Body of pancreas (tissue), 4 donors: ENCODE measurements around the gene SYNE3. TPM values are rescaled to one million over a fixed set of nuclear protein-coding genes. Genes with fewer than 3 reads are reported as not detected.
A peak's percentile ranks its signal among the peaks of the same experiment; 100 is the strongest.

Experiments used
- ATAC-seq: fragments of 150-250 bp; one replicate; pipeline ENCODE4 v1.9.1; 2016
- DNase-seq, 4 donors: peaks; one replicate each; pipeline ENCODE4 v3.0.0-alpha.2; 2019
- H3K27ac ChIP-seq, 4 donors: fragments of 200-600 bp; sonication (generic); 1 replicate in 3 of 4; 2 replicates in 1 of 4; pipeline versions ENCODE4 v1.5.1 to v1.6.1; 2016 to 2019; ENCODE audit warnings: mild to moderate bottlenecking in 1 of 4, mixed read lengths in 1 of 4, moderate library complexity in 1 of 4
- H3K27me3 ChIP-seq, 2 donors: fragments of 200-600 bp; sonication (generic); one replicate each; pipeline ENCODE4 v1.6.0; 2016; ENCODE audit warnings: mild to moderate bottlenecking in 1 of 2
- H3K36me3 ChIP-seq, 2 donors: fragments of 200-600 bp; sonication (generic); replicated peaks in 1 of 2; 2 replicates each; pipeline ENCODE4 v1.5.1; 2016; ENCODE audit warnings: low read depth in 2 of 2; ENCODE audit not compliant: insufficient read depth in 1 of 2
- H3K4me1 ChIP-seq: fragments of 200-600 bp; sonication (generic); one replicate; pipeline ENCODE4 v1.6.0; 2016
- H3K4me3 ChIP-seq, 2 donors: fragments of 200-600 bp; sonication (generic); 1 replicate in 1 of 2; 2 replicates in 1 of 2; pipeline ENCODE4 v1.5.1; 2016 to 2019
- H3K9me3 ChIP-seq, 3 donors: fragments of 200-600 bp; sonication (generic); 1 replicate in 2 of 3; 2 replicates in 1 of 3; pipeline ENCODE4 v1.5.1; 2016
- POLR2A ChIP-seq, 3 donors: fragments of 450-650 bp; IDR thresholded peaks; one replicate each; pipeline ENCODE4 v1.6.1; 2016; ENCODE audit warnings: antibody characterized with exemption in 3 of 3, mild to moderate bottlenecking in 2 of 3
- WGBS, 2 donors: methylation state at CpG; one replicate each; pipeline ENCODE4 v1.1.5; 2017; 5-methylcytosine and 5-hydroxymethylcytosine counted together
- intact Hi-C: fragments of 100-400 bp; cut with DNase I; formaldehyde crosslinking; loops from one replicate; pipeline ENCODE4 v1.15.1; 2023
- total RNA-seq, 2 donors: library from RNA; depleted of rRNA; stranded (reverse); fragments of >200 nt; gene quantifications; one replicate each; pipeline ENCODE4 v1.1.0, GENCODE V29; 2016
- TF ChIP-seq, protein P1 (sequence below), 7 experiments: fragments of 450-650 bp in 4 of 7; fragments of 200-600 bp in 3 of 7; sonication (generic) in 3 of 7; IDR thresholded peaks; one replicate each; pipeline ENCODE4 v1.5.1; 2016 to 2019; ENCODE audit warnings: antibody characterized with exemption in 7 of 7

SYNE3 gene
- total RNA-seq, 2 donors from 2014 or later: 7.0 to 7.3 TPM

DNA sequence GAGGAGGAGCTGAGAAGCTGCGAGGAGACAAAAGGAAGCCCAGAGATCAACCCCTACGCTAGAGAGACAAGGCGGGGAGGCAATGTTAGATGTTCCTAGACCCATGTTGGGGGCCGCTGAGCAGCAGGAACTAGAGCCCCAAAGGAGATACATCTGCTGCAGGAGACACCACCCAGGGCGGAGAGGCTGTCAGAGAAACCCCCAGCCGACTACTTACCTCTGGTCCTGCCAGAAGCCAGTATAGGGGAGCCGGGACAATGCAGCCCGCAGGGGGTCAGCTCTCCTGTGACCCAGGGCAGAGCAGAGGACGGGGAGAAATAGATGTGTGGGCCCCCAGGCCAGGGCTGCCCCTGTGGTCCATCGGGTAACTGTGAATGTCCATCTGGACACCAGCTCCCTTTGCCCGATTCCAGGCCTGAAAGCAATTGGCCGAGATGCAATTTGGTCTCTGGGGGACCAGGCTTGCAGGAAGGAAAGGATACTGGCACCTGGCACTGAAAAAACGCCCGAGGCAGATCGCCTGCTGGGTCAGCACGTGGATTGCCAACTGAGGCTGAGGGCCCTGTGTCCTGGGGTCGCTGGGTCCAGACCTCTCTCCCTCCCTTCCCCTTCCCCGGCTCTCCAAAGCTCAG is 34.9 kb downstream of the SYNE3 start:
- Histone ChIP-seq H3K36me3 (no peaks in the 10 kb centered on the region), H3K9me3 (no peaks in the 10 kb centered on the region), H3K4me3 (no peak overlapping the region), H3K27me3 (no peaks in the 10 kb centered on the region), H3K27ac (no peak overlapping the region), H3K4me1 (no peaks in the 10 kb centered on the region)
- DNase-seq: no peak
- no peak for ATAC-seq
- TF ChIP-seq POLR2A (IDR thresholded peaks at IDR 0.05): no peak
- TF ChIP-seq, protein P1, sequence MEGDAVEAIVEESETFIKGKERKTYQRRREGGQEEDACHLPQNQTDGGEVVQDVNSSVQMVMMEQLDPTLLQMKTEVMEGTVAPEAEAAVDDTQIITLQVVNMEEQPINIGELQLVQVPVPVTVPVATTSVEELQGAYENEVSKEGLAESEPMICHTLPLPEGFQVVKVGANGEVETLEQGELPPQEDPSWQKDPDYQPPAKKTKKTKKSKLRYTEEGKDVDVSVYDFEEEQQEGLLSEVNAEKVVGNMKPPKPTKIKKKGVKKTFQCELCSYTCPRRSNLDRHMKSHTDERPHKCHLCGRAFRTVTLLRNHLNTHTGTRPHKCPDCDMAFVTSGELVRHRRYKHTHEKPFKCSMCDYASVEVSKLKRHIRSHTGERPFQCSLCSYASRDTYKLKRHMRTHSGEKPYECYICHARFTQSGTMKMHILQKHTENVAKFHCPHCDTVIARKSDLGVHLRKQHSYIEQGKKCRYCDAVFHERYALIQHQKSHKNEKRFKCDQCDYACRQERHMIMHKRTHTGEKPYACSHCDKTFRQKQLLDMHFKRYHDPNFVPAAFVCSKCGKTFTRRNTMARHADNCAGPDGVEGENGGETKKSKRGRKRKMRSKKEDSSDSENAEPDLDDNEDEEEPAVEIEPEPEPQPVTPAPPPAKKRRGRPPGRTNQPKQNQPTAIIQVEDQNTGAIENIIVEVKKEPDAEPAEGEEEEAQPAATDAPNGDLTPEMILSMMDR (IDR thresholded peaks at IDR 0.05): no peak
- intact Hi-C loops: no loop called here
- 70 to 80% methylated on average over 16 to 18 of the region's 18 CpGs for WGBS, 2 donors

DNA sequence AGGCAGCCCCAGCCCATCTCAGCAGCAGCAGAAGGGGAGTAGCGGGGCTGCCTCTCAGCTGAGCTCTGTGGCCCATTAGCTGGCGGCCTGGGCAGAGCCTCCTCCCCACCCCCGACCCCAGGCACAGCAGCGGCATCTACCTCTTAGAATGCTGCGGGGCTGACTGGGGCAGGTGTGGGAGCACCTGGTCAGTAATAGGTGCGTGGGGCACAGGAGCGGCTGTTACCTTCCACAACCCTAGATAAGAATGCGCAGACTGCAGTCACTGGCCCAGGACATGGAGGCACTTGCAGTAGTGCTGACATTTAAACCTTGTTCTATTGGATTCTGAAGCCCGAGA is 35.6 kb downstream of the SYNE3 start:
- no peaks in the 10 kb centered on the region for H3K36me3 ChIP-seq
- intact Hi-C loops: no loop called here
- 78 to 100% methylated on average over 1 to 8 of the region's 9 CpGs for WGBS, 2 donors
- no peaks in the 10 kb centered on the region for H3K4me1 ChIP-seq
- H3K27me3 ChIP-seq: no peaks in the 10 kb centered on the region
- no peaks in the 10 kb centered on the region for H3K9me3 ChIP-seq
- no peak overlapping the region for H3K4me3 ChIP-seq
- H3K27ac ChIP-seq: no peak overlapping the region
- DNase-seq (no peak), ATAC-seq (no peak)
- TF ChIP-seq, protein P1 (IDR thresholded peaks at IDR 0.05): no peak
- no peak for TF ChIP-seq POLR2A (IDR thresholded peaks at IDR 0.05)

DNA sequence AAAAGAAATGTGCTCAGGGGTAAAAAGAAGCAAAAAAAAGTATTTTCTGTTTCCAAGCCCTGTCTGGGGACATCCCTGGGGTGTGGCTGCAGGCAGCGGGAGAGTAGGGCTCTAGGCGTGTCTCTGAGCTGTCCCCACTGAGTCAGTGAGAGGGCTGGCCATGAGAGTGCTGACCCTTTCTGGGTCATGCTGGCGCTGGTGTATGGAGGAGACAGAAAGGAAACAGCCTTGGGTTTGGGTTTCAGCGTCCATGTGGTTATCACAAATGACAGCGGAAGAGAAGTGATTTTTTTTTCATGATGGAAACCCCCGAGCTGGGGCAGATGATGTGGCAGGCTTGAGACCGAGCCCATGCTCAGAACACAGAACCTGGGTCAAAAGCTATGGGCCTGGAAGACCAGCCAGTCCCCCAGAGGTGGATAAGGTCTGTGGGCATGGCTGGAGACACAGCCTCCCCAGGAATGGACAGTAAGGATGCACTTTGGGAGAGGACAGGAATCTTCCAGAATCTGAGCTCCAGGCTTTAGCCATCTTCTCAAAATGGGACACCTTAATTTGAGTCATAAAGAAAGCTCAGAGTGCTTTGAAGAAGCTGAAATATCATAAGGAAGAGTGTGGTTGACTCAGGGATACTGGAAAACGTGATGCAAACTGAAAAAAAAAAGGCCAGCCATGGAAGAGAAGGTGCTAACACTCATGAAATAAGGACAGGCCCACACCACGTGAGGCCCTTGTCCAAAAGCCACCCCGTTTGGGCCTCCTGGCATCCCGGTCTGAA is 36.2 kb downstream of the SYNE3 start:
- H3K36me3 ChIP-seq: no peaks in the 10 kb centered on the region

DNA sequence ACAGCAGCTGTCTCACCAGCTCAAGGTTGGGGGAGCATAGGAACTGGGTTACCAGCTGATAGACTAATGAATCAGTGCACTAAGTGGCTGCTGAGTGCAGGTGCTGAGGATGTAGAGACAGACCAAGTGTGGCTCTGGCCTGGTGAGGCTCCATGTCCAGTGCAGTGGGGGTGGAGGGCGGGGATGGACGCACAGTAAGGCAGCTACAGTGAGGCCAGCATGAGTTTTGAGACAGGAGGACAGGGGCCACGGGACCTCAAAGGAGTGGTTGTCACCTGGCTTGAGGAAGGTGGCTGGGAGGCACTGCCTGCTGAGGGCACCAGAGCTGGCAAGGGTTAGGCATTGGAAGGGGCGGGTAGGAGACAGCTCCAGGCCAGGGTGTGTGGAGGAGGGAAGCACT is 37.0 kb downstream of the SYNE3 start:
- Histone ChIP-seq H3K27me3 (no peaks in the 10 kb centered on the region), H3K9me3 (no peaks in the 10 kb centered on the region), H3K27ac (no peak overlapping the region), H3K4me1 (no peaks in the 10 kb centered on the region), H3K4me3 (no peak overlapping the region), H3K36me3 (no peaks in the 10 kb centered on the region)
- DNase-seq (peak in 1 of 4 donors; percentile 39), ATAC-seq (no peak)
- intact Hi-C loops: no loop called here
- TF ChIP-seq POLR2A (IDR thresholded peaks at IDR 0.05): no peak
- TF ChIP-seq, protein P1 (IDR thresholded peaks at IDR 0.05): no peak
- WGBS, 2 donors: 83 to 86% methylated on average over 4 of the region's 4 CpGs

More for the DNA sequence above, 36.2 kb downstream of the SYNE3 start:
- intact Hi-C loops: no loop called here
- Histone ChIP-seq H3K27ac (no peak overlapping the region), H3K9me3 (no peaks in the 10 kb centered on the region), H3K27me3 (no peaks in the 10 kb centered on the region), H3K4me1 (no peaks in the 10 kb centered on the region), H3K4me3 (no peak overlapping the region)
- ATAC-seq: peak; percentile 54
- DNase-seq: peak in 3 of 4 donors; percentile 32 to 56 (median 34)
- TF ChIP-seq POLR2A (IDR thresholded peaks at IDR 0.05): no peak
- TF ChIP-seq, protein P1 (IDR thresholded peaks at IDR 0.05): no peak
- 70 to 73% methylated on average over 11 of the region's 11 CpGs for WGBS, 2 donors
